Stimulated activated CD8-positive, alpha-beta memory T cell treated with anti-CD3 and anti-CD28 coated beads, Interleukin-12 subunit alpha, Interleukin-12 subunit beta, amount 100 ng/mL, for 24 hours (primary cell): ENCODE data around the gene SPATA33.
"Not testable (repeated sequence)": the region's sequence is repeated elsewhere in the genome, so short reads cannot be mapped to it uniquely, and the experiment has no call there.

Source experiments
- DNase-seq: peaks from one replicate; pipeline ENCODE4 v3.0.0-alpha.2; 2020; ENCODE audit errors: extremely low read depth

SPATA33 gene

GRCh38 chr16:89629827-89630610 lies 27.6 kb upstream of the SPATA33 start:
- DNase-seq: no peak

GRCh38 chr16:89633064-89633631 lies 24.5 kb upstream of the SPATA33 start:
- DNase-seq: no peak

GRCh38 chr16:89634463-89635385 lies 22.9 kb upstream of the SPATA33 start:
- DNase-seq: not testable (repeated sequence)

- DNase-seq: no peak
These were observed 21.0 kb upstream of the SPATA33 start for GRCh38 chr16:89636663-89637062.

GRCh38 chr16:89637379-89637778 lies 20.3 kb upstream of the SPATA33 start:
- no peak for DNase-seq

- no peak for DNase-seq
These were observed 19.2 kb upstream of the SPATA33 start for GRCh38 chr16:89638455-89638854.

GRCh38 chr16:89639385-89639784 lies 18.3 kb upstream of the SPATA33 start:
- no peak for DNase-seq

- no peak for DNase-seq
These were observed 16.0 kb upstream of the SPATA33 start for GRCh38 chr16:89641458-89642119.

GRCh38 chr16:89642574-89642973 lies 15.1 kb upstream of the SPATA33 start:
- no peak for DNase-seq

GRCh38 chr16:89643769-89644300 lies 13.8 kb upstream of the SPATA33 start:
- no peak for DNase-seq

GRCh38 chr16:89645122-89645521 lies 12.5 kb upstream of the SPATA33 start:
- no peak for DNase-seq

- no peak for DNase-seq
These were observed 11.4 kb upstream of the SPATA33 start for GRCh38 chr16:89646270-89646669.

- no peak for DNase-seq
These were observed 10.7 kb upstream of the SPATA33 start for GRCh38 chr16:89646906-89647305.

GRCh38 chr16:89651584-89651983 lies 6.1 kb upstream of the SPATA33 start:
- no peak for DNase-seq

GRCh38 chr16:89653656-89654295 lies 3.9 kb upstream of the SPATA33 start:
- no peak for DNase-seq

- no peak for DNase-seq
These were observed 2.5 kb upstream of the SPATA33 start for GRCh38 chr16:89655062-89655643.

- no peak for DNase-seq
These were observed 1.1 kb upstream of the SPATA33 start for GRCh38 chr16:89656435-89657121.

- DNase-seq: no peak
These were observed 714 bp downstream of the SPATA33 start for GRCh38 chr16:89658221-89658879.

- no peak for DNase-seq
These were observed 2.5 kb downstream of the SPATA33 start for GRCh38 chr16:89660146-89660545.

GRCh38 chr16:89661215-89661614 lies 3.6 kb downstream of the SPATA33 start:
- DNase-seq: no peak
